Glomerular visceral epithelial cell (primary cell): ENCODE data around the gene HID1.
A peak's percentile ranks its signal among the peaks of the same experiment; 100 is the strongest.

Experiments used
- DNase-seq: peaks from one replicate; pipeline ENCODE4 v3.0.0-alpha.2; 2016; ENCODE audit errors: extremely low spot score

HID1 gene

DNA sequence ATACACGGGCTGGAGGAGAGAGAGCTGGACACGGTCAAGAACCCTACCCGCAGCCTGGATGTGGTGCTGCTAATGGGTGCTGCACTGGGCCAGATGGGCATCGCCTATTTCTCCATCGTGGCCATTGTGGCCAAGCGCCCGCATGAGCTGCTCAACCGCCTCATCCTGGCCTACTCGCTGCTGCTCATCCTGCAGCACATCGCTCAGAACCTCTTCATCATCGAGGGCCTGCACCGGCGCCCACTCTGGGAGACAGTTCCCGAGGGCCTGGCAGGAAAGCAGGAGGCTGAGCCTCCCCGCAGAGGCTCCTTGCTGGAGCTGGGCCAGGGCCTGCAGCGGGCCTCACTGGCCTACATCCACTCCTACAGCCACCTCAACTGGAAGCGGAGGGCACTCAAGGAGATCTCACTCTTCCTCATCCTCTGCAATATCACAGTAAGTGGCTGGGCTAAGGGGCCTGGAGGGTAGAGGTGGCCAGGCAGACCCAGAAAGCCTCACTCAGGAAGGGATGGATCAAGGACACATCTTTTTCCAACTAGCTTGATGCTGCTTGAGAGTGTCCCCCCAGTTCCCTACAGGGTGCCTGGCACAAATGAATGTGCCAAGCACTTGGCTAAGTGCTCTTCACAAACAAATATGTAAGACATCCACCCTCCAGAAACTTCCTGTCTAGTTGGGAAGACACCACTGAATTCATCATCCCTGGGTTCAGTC, 25.4 kb downstream of the HID1 start:
- DNase-seq = no peak

DNA sequence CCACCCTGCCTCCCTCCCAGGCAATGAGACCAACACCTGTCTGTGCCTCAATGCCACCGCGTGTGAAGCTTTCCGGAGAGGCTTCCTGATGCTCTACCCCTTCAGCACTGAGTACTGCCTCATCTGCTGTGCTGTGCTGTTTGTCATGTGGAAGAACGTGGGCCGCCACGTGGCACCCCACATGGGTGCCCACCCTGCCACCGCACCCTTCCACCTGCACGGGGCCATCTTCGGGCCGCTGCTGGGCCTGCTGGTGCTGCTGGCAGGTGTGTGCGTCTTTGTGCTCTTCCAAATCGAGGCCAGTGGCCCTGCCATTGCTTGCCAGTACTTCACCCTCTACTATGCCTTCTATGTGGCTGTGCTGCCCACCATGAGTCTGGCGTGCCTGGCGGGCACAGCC, 25.9 kb downstream of the HID1 start:
- DNase-seq = no peak

DNA sequence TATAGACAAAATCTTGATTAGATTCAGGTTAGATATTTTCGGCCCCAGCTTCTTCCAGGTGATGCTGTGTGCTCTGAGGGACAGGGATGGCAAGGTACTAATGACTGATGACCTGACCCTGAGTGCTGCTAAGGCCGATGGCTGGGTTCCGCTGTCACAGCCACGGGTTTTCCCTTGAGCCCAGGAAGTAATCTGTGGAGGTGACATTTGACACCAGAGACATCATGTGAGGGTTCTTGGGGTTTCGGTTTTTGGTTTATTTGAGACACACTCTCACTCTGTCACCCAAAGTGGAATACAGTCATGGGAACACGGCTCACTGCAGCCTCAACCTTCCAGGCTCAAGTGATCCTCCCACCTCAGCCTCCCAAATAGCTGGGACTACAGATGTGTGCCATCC, 27.0 kb downstream of the HID1 start:
- no peak for DNase-seq

DNA sequence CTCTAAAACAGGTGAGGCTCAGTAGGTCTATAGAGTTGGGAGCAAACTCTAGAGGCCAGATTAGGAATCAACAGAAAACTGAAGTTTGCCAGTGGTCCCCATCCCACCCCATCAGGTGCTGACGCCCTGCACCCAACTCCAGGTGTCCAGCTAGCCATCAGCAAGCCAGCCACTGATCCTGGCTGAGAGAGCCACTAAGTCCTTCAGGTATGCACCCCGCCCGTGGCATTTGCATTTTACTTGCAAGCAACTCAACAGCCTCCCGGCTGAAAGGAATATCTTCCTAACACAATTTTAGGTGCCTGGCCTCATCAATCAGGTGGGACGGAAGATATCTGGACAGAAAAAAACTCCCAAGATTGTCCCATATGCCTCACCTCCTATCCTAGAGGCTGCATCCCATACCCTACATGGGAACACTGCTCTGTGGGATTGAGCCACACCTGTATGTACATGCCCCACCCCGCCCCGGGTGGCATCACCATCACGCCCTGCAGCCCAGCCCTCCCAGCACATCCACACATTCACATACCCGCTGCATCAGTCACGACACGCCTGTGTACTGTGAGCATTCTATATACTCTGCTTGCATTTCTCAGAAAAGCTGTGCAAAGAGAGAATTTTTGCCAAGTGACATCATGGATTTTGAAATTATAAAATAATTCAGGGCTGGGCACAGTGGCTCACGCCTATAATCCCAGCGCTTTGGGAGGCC, 28.6 kb downstream of the HID1 start:
- no peak for DNase-seq

DNA sequence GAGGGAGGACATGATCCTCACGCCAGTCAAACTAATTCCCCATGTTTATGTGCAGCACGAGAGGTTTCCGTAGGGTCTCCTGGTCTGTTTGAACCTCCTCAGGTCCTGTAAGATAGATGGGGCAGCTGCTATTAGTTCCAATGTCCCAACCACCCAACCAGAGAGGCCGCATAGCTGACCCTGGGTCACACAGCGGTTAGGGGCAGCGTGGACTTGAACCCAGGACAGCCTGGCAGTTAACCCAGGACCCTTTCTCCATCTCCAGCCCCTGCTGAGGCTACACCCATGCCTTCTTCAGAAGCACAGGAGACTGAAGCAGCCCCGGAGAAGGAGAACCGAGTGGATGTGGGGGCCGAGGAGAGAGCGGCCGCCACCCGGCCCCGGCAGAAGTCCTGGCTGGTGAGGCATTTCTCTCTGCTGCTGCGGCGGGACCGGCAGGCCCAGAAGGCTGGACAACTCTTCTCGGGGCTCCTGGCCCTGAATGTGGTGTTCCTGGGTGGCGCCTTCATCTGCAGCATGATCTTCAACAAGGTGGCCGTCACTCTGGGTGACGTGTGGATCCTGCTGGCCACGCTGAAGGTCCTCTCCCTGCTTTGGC, 31.3 kb downstream of the HID1 start:
- no peak for DNase-seq

DNA sequence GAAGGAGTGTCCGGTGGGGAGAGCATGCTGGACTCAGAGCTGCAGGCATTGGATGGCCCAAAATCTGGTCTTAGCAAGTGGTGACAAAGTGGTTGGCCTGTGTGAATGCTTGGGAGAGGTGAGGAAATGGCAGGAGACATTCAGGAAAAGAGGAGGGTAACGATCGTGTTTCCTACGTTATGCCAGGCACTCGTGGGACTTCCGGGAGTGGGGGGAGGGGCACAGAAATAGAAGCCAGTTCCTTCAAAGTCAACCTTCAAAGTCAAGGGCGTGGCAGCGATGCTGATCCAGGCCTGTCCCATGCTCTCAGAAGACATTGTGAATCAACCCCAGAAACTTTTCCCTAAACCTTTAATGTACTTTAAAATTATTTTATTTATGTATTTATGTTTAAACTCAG, 33.0 kb downstream of the HID1 start:
- no peak for DNase-seq

DNA sequence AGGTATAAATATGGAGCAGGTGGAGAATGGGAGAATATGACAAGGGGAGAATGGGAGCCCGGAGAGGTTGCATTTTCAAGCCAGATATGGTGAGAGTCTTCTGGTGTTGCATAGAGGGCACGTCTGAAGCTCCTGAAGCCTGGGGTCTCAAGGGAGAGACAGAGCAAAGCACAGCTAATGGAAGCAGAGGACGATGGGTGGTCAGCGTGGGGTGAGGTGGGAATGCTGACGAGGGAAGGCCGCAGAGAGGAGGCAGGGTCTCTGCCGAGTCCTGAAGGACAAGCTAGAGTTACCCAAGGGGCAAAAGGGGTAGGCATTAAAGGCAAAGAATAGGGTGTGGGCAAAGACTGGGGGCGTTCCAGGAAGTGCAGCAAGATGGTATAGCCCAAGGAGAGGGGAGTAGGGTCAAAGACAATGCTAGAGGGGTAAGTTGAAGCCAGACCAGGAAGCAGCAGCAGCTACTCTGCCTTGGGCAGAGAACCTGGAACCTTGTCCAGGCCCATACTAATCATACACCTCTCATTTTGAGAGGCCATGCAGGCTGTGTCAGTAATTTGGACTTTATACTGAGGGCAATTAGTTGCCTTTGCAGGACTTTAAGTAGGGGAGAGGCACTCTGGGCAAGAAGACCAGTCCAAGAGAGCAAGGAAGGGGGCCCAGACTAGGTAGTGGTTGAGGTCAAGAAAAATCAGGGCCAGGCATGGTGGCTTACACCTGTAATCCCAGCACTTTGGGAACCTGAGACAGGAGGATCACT, 34.2 kb downstream of the HID1 start:
- DNase-seq = no peak

DNA sequence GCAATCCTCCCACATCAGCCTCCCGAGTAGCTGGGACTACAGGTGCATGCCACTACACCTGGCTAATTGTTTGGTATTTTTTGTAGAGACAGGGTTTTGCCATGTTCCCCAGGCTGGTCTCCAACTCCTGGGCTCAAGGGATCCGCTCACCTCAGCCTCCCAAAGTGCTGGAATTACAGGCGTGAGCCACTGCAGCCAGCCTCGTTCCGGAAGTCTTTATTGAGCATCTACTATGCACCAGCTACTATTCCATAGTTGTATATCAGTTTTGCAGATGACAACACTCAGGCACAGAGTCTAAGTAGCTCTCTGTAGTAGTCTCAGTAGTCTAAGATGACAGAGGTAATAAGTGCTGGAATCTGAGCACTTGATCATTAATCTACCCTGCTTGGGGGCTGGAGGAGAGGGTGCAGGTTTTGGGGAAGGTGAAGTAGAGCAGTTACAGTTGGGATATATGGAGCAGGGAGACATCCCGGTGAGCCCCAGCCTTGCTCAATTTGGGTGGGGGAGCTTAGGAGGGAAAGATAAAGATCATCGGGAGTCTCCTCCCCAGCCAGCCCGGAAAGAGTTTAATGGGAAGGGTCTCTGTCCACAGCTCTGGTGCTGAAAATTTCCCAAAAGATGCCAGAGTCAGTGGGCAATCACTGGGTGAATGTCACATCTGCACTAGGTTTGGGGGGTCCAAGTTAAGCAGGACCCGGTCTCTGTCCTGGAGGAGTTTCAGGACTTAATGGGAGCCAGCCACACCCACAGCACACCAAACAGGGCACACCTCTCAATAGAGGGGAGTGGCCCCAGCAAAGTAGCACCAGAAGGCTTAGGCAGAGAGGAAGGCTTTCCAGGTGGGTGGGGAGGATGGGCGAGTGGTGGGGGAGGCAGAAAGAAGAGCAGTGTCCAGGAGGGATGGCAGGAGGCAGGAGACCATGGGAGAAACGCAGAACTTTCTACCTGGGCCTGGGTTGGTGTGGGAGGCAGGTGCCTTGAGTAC, 35.2 kb downstream of the HID1 start:
- no peak for DNase-seq

DNA sequence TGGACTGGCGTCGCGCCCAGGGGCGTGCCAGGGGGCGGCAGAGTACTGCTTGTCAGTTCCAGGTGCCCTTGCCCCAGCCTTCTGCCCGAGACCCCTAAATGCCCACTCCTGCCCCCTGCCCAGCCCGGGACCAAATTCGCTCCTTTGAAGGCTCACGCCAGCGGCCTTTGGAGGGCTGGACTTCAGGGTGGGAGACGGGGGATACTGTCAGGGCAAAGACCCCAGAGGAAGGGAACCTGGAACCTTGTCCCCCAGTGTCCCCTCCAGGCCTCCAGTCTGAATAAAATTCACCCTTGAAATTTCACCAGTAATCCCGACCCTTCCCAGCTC, 36.1 kb downstream of the HID1 start:
- DNase-seq = no peak

DNA sequence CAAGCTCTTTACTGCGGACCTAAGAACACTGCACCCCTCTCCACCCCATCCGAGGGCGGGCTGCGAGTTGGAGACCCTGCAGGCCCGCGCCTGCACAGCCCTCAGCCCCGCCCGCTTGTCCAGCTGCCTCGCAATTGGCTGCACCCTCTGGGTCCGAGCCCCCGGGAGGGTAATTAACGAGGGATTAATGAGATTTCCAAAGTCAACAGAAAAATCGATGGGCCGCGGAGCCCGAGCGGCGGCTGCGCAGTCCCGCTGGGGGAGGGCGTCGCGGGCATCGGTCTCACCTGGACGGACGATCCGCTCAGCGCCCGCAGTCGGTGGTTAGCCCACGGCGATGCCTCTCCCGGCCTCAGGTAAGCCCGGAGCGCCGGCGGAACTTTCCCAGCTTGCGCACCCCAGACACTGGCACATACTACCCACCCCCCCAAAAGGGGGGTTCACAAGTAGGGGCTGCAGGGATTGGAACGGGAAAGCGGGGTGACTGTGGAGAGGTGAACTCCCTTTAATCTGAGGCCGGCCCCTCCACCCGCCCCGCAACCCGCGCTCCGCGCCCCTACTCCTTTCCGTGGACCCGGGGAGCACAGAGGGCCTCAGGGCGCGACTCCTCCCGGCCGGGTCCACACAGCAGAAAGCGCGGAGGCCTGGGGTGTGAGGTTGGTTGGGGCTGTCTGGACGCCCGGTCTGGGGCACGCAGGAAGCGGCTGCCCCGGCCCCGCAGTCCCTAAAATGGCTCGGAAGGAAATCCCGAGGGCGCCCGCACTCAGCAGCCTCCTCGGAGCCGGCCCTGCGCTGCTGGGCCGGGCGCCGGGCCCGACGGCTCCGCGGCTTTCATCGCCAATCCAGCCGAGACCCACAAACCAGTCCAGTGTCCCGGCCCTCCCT, 36.7 kb downstream of the HID1 start, which contains the start of gene OTOP3:
OTOP3 (plus strand) TSS at position 314 of the 885 bp plus-strand sequence; CDS start at position 338, 24 bp downstream.
- DNase-seq = no peak

DNA sequence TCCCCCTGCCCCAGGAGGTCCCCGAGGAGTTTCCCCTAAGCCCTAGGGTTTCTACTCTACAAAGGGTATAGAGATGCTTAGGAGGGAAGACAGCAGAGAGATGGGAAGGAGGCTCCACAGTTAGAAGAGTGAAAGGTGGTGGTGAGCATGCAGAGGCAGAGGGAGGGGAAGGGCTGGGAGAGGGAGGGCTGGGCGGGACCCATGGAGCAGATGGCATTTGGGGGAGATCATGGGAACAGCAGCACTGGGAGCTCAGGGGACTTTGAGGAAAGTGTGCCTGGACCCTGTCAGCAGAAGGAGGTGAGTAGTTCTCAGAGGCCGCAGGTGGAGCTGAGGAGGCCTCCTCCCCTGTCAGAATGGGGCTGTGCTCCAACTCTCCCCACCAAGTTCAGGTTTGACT, 37.5 kb downstream of the HID1 start:
- DNase-seq = no peak

DNA sequence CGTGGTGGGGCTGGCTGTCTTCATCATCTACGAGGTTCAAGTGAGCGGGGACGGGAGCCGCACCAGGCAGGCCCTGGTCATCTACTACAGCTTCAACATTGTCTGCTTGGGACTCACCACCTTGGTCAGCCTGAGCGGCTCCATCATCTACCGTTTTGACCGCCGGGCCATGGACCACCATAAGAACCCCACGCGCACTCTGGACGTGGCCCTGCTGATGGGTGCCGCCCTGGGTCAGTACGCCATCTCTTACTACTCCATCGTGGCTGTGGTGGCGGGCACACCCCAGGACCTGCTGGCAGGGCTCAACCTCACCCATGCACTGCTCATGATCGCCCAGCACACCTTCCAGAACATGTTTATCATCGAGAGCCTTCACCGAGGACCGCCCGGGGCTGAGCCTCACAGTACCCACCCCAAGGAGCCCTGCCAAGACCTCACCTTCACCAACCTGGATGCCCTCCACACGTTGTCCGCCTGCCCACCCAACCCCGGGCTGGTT, 42.0 kb downstream of the HID1 start:
- DNase-seq = no peak

DNA sequence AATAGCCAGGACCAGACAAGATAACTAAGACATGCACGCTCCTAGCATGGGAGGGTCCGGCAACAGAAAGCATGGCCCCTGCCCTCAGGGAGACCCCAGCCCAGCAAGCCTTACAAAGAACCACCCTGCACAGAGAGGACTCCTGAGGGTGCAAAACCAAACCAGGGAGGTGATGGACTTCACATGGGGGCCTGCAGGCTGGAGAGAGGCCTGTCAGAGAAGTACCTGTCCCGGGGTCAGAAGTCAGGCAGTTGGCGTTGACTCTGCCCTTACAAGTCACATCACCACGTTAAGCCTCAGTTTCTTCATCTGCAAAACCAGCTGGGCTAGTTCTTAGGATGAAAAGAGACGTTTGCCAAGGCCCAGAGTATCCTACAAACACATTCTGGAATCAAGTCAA, 43.8 kb downstream of the HID1 start:
- no peak for DNase-seq

DNA sequence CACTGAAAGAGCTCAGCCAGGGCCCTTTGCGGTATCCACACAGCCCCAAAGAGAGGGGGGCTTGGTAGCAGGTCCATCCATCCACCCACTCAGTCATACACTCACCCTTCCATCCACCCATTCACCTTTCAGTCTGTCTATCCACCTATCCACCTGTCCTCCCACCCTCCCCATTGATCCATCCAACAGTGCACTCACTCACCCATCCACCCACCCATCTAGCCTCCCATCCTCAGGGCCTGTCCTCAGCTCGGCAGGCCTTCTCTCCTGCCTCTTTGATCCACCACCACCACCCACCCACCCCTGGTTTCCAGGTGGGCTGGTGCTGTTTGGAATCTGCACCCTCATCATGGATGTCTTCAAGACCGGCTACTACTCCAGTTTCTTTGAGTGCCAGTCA, 47.3 kb downstream of the HID1 start:
- no peak for DNase-seq

DNA sequence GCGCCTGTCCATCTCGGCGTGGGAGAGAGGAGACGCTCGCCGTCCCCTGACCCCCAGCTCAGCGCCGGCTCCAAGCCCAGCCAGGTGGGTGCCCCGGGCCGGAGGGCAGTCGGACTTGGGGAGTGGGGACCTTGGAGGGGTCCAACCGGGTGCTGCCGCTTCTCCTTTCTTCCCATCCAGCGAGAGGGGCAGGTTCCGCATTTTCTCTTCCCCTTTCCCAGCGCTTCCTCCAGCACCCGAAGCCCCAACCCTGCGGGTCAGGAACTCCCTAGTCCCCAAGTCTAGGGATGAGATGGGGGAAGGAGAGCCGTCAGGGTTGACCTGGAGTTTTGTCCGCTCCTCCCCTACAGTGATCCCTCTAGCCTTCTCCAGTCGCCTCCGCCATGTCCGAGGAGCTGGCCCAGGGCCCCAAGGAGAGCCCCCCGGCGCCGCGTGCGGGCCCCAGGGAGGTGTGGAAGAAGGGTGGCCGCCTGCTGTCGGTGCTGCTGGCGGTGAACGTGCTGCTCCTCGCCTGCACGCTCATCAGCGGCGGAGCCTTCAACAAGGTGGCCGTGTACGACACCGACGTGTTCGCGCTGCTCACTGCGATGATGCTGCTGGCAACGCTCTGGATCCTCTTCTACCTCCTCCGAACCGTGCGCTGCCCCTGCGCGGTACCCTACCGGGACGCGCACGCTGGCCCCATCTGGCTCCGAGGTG, 48.2 kb downstream of the HID1 start, which contains the start of gene OTOP2:
OTOP2 (plus strand) TSS at position 24 of the 699 bp plus-strand sequence; CDS start at position 384, 360 bp downstream.
- DNase-seq = no peak

DNA sequence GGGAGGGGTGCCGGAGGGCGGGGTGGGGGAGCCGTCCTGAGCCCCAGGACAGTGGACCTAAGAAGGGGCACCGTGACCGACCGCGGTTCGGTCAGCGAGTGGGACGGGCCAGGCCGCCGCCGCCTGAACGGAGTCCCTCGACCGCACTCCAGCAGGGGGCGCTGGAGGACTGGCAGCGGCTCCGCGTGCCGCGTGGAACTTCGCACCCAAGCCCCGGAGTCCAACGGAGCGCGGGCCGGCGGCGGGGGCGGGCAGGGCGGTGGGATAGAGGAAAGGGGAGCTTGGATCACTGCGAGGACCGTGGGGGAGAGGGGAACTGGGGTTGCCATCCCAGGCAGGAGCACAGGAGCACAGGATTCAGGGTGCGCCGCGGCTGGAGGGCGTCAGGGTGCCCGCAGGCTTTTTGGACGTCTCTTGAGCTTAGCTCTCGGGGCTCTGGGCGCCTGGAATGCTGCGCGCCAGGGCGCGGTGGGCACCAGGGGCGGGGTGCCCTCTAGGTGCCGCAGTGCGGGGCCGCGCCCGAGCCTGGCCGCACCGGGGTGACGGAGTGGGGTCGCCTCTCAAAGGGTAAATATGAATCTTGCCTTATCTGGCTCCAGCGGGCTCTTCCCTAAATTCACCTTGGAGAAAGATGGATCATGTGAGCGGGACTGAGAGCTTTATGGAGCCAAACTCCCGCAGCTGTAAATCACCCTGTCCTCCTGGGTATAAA, 48.9 kb downstream of the HID1 start:
- DNase-seq = peak; percentile 53

DNA sequence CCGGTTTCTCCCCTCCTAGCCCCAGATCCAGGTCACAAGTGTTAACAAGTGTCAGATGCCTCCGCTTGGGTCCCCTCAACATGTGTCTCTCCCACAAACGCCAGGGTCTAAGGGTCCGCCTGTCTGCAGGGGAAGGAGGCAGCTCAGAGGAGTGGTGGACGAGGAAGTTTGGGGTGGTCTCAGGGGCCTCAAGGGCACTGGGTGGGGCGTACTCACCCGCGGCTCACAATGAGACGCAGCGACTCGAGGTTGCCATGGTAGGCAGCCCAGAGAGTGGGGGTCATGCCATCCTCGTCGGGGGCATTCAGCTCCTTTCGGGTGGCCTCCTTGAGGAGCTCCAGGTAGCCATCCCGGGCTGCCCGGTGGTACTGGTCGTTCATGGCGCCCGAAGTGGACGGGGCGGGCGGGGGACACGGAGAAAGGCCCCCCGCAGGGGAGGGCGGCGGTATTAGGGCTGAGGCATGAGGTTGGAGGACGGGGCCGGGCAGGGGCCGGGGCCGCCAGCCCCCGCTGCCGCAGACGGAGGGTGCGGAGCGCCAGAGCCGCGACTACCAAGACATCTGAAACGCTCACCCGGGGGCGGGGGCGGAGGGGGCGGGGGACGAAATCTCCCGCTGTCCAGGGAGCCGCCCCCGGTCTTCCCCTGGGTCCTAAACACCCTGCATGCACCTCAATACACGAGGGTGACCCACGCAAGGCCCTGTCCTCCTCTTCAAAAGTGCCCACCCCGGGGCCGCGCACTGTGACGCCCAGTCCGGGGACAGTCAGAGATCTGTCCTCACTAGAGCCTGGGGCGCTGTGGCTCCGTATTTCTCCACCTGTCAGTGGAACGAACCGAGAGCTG, 49.6 kb downstream of the HID1 start, which contains the start of gene USH1G:
USH1G (minus strand) TSS at position 562 of the 844 bp plus-strand sequence; CDS start at position 380, 182 bp downstream.
- DNase-seq = no peak

DNA sequence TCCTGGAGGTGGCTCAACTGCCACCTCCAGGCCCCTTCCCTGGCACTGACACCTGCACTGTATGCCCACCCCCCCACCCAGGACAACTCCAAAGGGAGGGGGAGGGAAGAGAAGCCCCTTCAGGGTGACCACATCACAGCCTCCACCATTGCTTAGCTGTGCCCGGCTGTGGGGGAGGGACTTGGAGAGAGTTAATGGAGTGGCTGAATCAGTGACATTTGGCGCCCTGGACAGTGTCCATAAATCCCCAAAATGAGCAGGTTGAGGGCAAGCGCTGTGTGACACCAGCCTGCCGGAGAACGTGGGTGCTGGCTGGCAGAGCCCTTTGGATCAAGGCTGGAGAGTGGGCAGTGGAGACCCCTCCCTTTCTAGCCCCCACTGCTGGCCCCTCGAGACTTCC, 50.4 kb downstream of the HID1 start:
- no peak for DNase-seq
